Osteoblast (primary cell): ENCODE data around the gene ARHGEF40. TPM values are rescaled to one million over a fixed set of nuclear protein-coding genes. Genes with fewer than 3 reads are reported as not detected.
A peak's percentile ranks its signal among the peaks of the same experiment; 100 is the strongest.

ENCODE experiments used
- DNase-seq: peaks from one replicate; pipeline ENCODE4 v3.0.0; 2011; ENCODE audit warnings: low spot score, mixed read lengths; ENCODE audit not compliant: insufficient read length; ENCODE audit errors: missing footprints
- H2AFZ ChIP-seq: 2 replicates; pipeline ENCODE4 v1.6.0; 2011; ENCODE audit warnings: mild to moderate bottlenecking, low read length
- H3K27ac ChIP-seq: 2 replicates; pipeline ENCODE4 v1.5.1; 2011; ENCODE audit warnings: mild to moderate bottlenecking, low read depth, low read length, moderate library complexity
- H3K27me3 ChIP-seq: 2 replicates; pipeline ENCODE4 v1.6.0; 2012; ENCODE audit warnings: mild to moderate bottlenecking, control low read depth, inconsistent platforms, low read length, moderate library complexity; ENCODE audit not compliant: insufficient read depth
- H3K36me3 ChIP-seq: 2 replicates; pipeline ENCODE4 v1.5.1; 2011; ENCODE audit warnings: mild to moderate bottlenecking, low read length, control low read depth, moderate library complexity; ENCODE audit not compliant: insufficient read depth
- H3K4me1 ChIP-seq: 2 replicates; pipeline ENCODE4 v1.5.1; 2011; ENCODE audit warnings: mild to moderate bottlenecking, low read length, control low read depth, moderate library complexity; ENCODE audit not compliant: insufficient read depth
- H3K4me2 ChIP-seq: 2 replicates; pipeline ENCODE4 v1.6.0; 2011; ENCODE audit warnings: mild to moderate bottlenecking, low read length; ENCODE audit not compliant: insufficient read depth
- H3K4me3 ChIP-seq: fragments of 200-600 bp; sonication (generic); 3 replicates; pipeline ENCODE4 v1.5.1; 2012; ENCODE audit warnings: mild to moderate bottlenecking, low read length, inconsistent platforms; ENCODE audit not compliant: insufficient read depth
- H3K79me2 ChIP-seq: 2 replicates; pipeline ENCODE4 v1.6.0; 2012; ENCODE audit warnings: mild to moderate bottlenecking, low read length, control low read depth, inconsistent platforms; ENCODE audit not compliant: insufficient read depth
- H3K9me3 ChIP-seq: 2 replicates; pipeline ENCODE4 v1.5.1; 2011; ENCODE audit warnings: low read depth, low read length, control low read depth
- H4K20me1 ChIP-seq: 2 replicates; pipeline ENCODE4 v1.6.0; 2012; ENCODE audit warnings: mild to moderate bottlenecking, low read length, control low read depth; ENCODE audit not compliant: insufficient read depth
- CTCF ChIP-seq: IDR thresholded peaks from 2 replicates; pipeline ENCODE4 v1.5.1; 2011; ENCODE audit warnings: mild to moderate bottlenecking, low read depth, low read length, moderate library complexity; ENCODE audit errors: extremely low read depth
- total RNA-seq: library from RNA; depleted of rRNA; stranded (reverse); fragments of >200 nt; gene quantifications from 2 replicates; pipeline ENCODE4 v1.2.3, GENCODE V29; 2012

Gene ARHGEF40
- total RNA-seq, 1 donor, result 33.3 TPM

GRCh38 chr14:21037156-21037555 is 32.9 kb upstream of the ARHGEF40 start:
- no peak overlapping the region for H3K4me2 ChIP-seq
- DNase-seq, result no peak
- no peak overlapping the region for H3K27ac ChIP-seq
- H4K20me1 ChIP-seq, result no peaks in the 10 kb centered on the region
- H3K9me3 ChIP-seq, result no peaks in the 10 kb centered on the region
- peaks cover 12% of the 10 kb centered on the region for H3K4me1 ChIP-seq
- H3K27me3 ChIP-seq, result peaks cover 35% of the 10 kb centered on the region
- H3K79me2 ChIP-seq, result no peaks in the 10 kb centered on the region
- H3K36me3 ChIP-seq, result no peaks in the 10 kb centered on the region
- no peak overlapping the region for H2AFZ ChIP-seq
- no peak for TF ChIP-seq CTCF
- no peak overlapping the region for H3K4me3 ChIP-seq

GRCh38 chr14:21038441-21039422 is 31.4 kb upstream of the ARHGEF40 start:
- no peak overlapping the region for H3K27ac ChIP-seq
- H3K4me2 ChIP-seq, result peak overlapping the region; percentile 10
- H3K9me3 ChIP-seq, result no peaks in the 10 kb centered on the region
- no peaks in the 10 kb centered on the region for H3K79me2 ChIP-seq
- no peaks in the 10 kb centered on the region for H3K36me3 ChIP-seq
- H3K4me3 ChIP-seq, result no peak overlapping the region
- TF ChIP-seq CTCF, result no peak
- no peaks in the 10 kb centered on the region for H4K20me1 ChIP-seq
- H2AFZ ChIP-seq, result peak overlapping the region; percentile 16
- peaks cover 12% of the 10 kb centered on the region for H3K4me1 ChIP-seq
- DNase-seq, result peak; percentile 60
- H3K27me3 ChIP-seq, result peaks cover 22% of the 10 kb centered on the region

GRCh38 chr14:21039585-21040369 is 30.3 kb upstream of the ARHGEF40 start:
- Histone ChIP-seq H3K4me2 (no peak overlapping the region), H3K27ac (no peak overlapping the region)
- TF ChIP-seq CTCF, result peak; percentile 66

More at GRCh38 chr14:21039585-21040369, 30.3 kb upstream of the ARHGEF40 start:
- Histone ChIP-seq H3K27me3 (peaks cover 18% of the 10 kb centered on the region), H2AFZ (peak overlapping the region; percentile 11), H4K20me1 (no peaks in the 10 kb centered on the region), H3K4me1 (peaks cover 12% of the 10 kb centered on the region), H3K9me3 (no peaks in the 10 kb centered on the region), H3K4me3 (no peak overlapping the region), H3K36me3 (no peaks in the 10 kb centered on the region), H3K79me2 (no peaks in the 10 kb centered on the region)
- DNase-seq, result peak; percentile 80
